ENCODE results near the gene FZD10. TPM values are rescaled to one million over a fixed set of nuclear protein-coding genes. Genes with fewer than 3 reads are reported as not detected.

FZD10 gene
- total and polyA plus RNA-seq, 12 donors = 0.07 to 0.44 (median 0.14) TPM; not detected in 3

DNA sequence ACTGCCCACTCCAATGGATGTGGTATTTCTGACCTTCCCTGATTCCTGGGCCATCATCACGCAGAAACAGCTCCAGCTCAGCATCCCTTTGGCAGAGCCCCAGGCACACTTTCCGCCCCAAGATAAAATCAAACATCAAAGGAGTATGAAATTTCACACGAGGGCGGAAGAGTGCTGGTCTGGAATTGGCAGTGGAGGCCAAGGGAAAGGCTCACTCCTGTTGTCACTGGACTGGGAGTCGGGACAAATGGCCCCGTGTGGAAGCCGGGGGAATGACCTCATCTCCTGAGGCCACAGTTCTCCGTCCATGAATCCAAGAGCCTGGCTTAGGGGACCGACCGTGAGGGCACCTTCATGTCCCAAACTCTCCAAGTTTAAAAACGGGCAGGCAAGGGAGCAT lies 40.9 kb downstream of the FZD10 start:
- no peaks in the 10 kb centered on the region for H3K36me3 ChIP-seq (replicated peaks in 1 of 2)
- no peak for DNase-seq
- 28 to 41% (median 32%) methylated on average over 11 of the region's 11 CpGs for WGBS, 4 donors

DNA sequence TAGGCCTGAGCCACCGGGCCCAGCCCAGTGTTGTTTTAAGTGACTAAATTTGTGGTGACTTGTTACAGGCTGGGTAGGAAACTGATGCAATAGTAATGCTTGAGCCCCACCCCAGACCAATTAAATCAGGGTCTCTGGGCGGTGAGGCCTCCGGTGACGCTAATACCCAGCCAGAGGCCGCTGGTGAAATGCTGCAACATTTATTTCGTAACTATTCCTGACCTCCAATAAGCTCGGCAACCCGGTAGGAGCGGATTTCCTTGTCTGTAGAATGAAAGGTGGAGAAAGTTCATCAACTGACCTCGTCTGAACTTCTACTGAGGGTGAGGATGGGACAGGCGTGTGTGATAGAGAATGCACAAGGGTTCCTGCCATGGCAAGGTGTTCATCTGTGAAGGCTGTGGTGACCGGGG lies 42.3 kb downstream of the FZD10 start:
- intact Hi-C loops (cut with DNase I) = no loop called here
- no peak for DNase-seq
- H3K27ac ChIP-seq = no peak overlapping the region
- no peaks in the 10 kb centered on the region for H3K27me3 ChIP-seq
- WGBS, 4 donors = 72 to 82% (median 78%) methylated on average over 11 to 12 of the region's 12 CpGs
- no peaks in the 10 kb centered on the region for H3K4me1 ChIP-seq (replicated peaks in 1 of 2)
- no peak for TF ChIP-seq POLR2A (IDR thresholded peaks at IDR 0.05)
- TF ChIP-seq, protein P1, sequence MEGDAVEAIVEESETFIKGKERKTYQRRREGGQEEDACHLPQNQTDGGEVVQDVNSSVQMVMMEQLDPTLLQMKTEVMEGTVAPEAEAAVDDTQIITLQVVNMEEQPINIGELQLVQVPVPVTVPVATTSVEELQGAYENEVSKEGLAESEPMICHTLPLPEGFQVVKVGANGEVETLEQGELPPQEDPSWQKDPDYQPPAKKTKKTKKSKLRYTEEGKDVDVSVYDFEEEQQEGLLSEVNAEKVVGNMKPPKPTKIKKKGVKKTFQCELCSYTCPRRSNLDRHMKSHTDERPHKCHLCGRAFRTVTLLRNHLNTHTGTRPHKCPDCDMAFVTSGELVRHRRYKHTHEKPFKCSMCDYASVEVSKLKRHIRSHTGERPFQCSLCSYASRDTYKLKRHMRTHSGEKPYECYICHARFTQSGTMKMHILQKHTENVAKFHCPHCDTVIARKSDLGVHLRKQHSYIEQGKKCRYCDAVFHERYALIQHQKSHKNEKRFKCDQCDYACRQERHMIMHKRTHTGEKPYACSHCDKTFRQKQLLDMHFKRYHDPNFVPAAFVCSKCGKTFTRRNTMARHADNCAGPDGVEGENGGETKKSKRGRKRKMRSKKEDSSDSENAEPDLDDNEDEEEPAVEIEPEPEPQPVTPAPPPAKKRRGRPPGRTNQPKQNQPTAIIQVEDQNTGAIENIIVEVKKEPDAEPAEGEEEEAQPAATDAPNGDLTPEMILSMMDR (IDR thresholded peaks at IDR 0.05) = no peak
- H3K9me3 ChIP-seq (replicated peaks in 1 of 3) = no peaks in the 10 kb centered on the region
- no peaks in the 10 kb centered on the region for H3K36me3 ChIP-seq (replicated peaks in 1 of 2)
- H3K4me3 ChIP-seq = no peak overlapping the region

More for the DNA sequence above, 40.9 kb downstream of the FZD10 start:
- Histone ChIP-seq H3K4me3 (no peak overlapping the region), H3K4me1 (replicated peaks in 1 of 2) (no peaks in the 10 kb centered on the region), H3K9me3 (replicated peaks in 1 of 3) (no peaks in the 10 kb centered on the region), H3K27ac (no peak overlapping the region), H3K27me3 (no peaks in the 10 kb centered on the region)
- TF ChIP-seq POLR2A (IDR thresholded peaks at IDR 0.05) = no peak
- intact Hi-C loops (cut with DNase I) = no loop called here

DNA sequence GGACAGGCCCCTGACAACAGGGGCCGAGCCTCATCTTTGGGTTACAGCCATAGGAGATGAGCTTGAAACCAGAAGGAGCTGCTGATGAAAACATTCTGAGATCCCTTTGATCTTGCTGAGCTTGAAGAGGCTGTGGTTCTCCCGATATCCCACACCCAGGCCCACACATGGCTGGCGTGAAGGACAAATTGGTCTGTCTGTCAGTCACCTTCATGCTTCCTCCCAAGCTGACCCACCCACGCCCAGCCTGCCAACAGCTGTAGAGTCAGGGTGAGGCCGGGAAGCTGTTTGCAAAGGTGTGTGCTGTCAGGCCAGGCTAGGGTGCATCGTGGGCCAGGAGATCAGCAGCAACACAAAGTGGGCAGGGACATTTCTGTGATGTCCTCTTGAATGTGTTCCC lies 43.2 kb downstream of the FZD10 start:
- H3K9me3 ChIP-seq (replicated peaks in 1 of 3) = no peaks in the 10 kb centered on the region
- H3K27ac ChIP-seq = no peak overlapping the region
- 39 to 70% (median 52%) methylated on average over 4 to 6 of the region's 6 CpGs for WGBS, 4 donors
- intact Hi-C loops (cut with DNase I) = no loop called here
- H3K36me3 ChIP-seq (replicated peaks in 1 of 2) = no peaks in the 10 kb centered on the region
- no peaks in the 10 kb centered on the region for H3K4me1 ChIP-seq (replicated peaks in 1 of 2)
- H3K4me3 ChIP-seq = no peak overlapping the region
- no peak for DNase-seq
- TF ChIP-seq, protein P1 (IDR thresholded peaks at IDR 0.05) = no peak
- TF ChIP-seq POLR2A (IDR thresholded peaks at IDR 0.05) = no peak
- H3K27me3 ChIP-seq = no peaks in the 10 kb centered on the region

DNA sequence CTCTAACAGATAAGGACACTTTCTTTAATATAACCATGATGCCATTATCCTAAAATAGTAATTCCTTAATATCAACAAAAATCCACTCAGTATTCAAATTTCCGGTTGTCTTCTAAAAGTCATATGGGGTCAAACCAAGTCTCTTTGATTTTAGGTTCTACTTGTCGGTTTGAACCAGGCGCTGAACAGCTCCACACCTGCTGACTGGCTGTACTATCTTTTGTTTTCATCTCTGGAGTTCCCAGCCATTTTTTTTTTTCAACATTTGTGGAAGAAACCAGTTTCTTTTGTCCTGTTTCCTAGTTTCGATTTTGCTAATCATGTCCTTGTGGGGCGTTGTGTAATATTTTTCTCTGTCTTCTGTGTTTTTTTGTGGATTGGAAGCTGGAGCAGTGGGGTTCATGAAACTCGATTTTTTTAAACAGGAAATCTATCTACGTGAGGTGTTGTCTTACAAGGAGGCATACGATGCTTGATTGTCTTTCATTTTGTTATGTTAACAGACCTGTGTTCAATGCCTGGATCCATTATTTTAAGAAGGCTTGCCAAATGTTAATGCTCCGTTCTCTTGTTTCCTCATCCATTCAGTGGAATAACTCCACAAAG lies 50.2 kb downstream of the FZD10 start:
- H3K9me3 ChIP-seq (replicated peaks in 1 of 3) = no peaks in the 10 kb centered on the region
- no peak for DNase-seq
- no peak for TF ChIP-seq POLR2A (IDR thresholded peaks at IDR 0.05)
- TF ChIP-seq, protein P1 (IDR thresholded peaks at IDR 0.05) = no peak

DNA sequence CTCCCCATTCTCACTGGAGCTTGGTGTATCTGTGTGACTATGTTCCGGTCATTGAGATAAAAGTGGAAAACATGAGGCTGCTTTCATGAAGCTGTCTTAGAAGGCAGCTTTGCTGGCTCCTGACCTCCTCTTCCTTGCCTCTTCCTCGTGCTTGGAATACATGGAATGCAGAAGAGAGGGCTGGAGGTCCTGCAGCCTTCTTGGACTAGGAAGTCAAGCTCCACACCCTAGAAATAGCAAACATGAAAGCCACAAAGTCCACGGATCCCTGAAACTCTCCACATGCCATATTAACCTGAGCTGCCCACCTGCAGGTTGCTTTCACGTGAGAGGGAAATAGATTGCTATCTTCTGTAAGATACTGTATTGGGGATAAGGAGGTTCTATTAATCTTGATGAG lies 51.0 kb downstream of the FZD10 start:
- H3K36me3 ChIP-seq (replicated peaks in 1 of 2) = no peaks in the 10 kb centered on the region
- no peak overlapping the region for H3K27ac ChIP-seq
- H3K9me3 ChIP-seq (replicated peaks in 1 of 3) = no peaks in the 10 kb centered on the region
- no peak overlapping the region for H3K4me3 ChIP-seq
- intact Hi-C loops (cut with DNase I) = no loop called here
- H3K4me1 ChIP-seq (replicated peaks in 1 of 2) = no peaks in the 10 kb centered on the region
- TF ChIP-seq POLR2A (IDR thresholded peaks at IDR 0.05) = no peak
- TF ChIP-seq, protein P1 (IDR thresholded peaks at IDR 0.05) = no peak
- WGBS, 4 donors = 42 to 77% (median 73%) methylated on average over 2 to 4 of the region's 4 CpGs
- no peaks in the 10 kb centered on the region for H3K27me3 ChIP-seq
- no peak for DNase-seq

More for the DNA sequence above, 50.2 kb downstream of the FZD10 start:
- H3K27ac ChIP-seq = no peak overlapping the region
- H3K4me1 ChIP-seq (replicated peaks in 1 of 2) = no peaks in the 10 kb centered on the region
- H3K4me3 ChIP-seq = no peak overlapping the region
- WGBS, 4 donors = 36 to 50% (median 45%) methylated on average over 9 of the region's 9 CpGs
- no peaks in the 10 kb centered on the region for H3K36me3 ChIP-seq (replicated peaks in 1 of 2)
- no peaks in the 10 kb centered on the region for H3K27me3 ChIP-seq
- intact Hi-C loops (cut with DNase I) = no loop called here

All from adrenal gland (tissue), 12 donors.